SU-DHL-6 (cell line): ENCODE measurements around the gene GAB2.

ENCODE experiments used
- H2AFZ ChIP-seq: fragments of 200-600 bp; sonication (generic); 2 replicates; pipeline ENCODE4 v1.6.1; 2014; ENCODE audit warnings: low read depth, mild to moderate bottlenecking, moderate library complexity, mixed read lengths, antibody characterized with exemption, low read length; ENCODE audit not compliant: severe bottlenecking
- H3F3A ChIP-seq: fragments of 200-600 bp; shearing (Covaris generic); 2 replicates; pipeline ENCODE4 v1.6.0; 2016; ENCODE audit warnings: antibody characterized with exemption, mild to moderate bottlenecking; ENCODE audit not compliant: insufficient read depth
- H3K27ac ChIP-seq: fragments of 200-600 bp; sonication (generic); 2 replicates; pipeline ENCODE4 v1.5.1; 2016; ENCODE audit warnings: low read depth, mild to moderate bottlenecking, low read length, moderate library complexity, mixed read lengths
- H3K27me3 ChIP-seq: fragments of 200-600 bp; sonication (generic), shearing (Covaris generic); 2 replicates; pipeline ENCODE4 v1.6.0; 2014; ENCODE audit warnings: mild to moderate bottlenecking, low read length
- H3K36me3 ChIP-seq: fragments of 200-600 bp; sonication (generic); 2 replicates; pipeline ENCODE4 v1.6.1; 2014; ENCODE audit warnings: mild to moderate bottlenecking, low read length, mixed read lengths
- H3K4me2 ChIP-seq: fragments of 300-600, 200-600 bp; shearing (Covaris generic), sonication (generic); 2 replicates; pipeline ENCODE4 v1.6.0; 2014; ENCODE audit warnings: low read length, low read depth, mild to moderate bottlenecking; ENCODE audit not compliant: poor library complexity, severe bottlenecking
- H3K4me3 ChIP-seq: fragments of 200-600 bp; sonication (generic); 2 replicates; pipeline ENCODE4 v1.5.1; 2014; ENCODE audit warnings: antibody characterized with exemption, low read length, mild to moderate bottlenecking, mixed read lengths; ENCODE audit not compliant: insufficient read depth, poor library complexity, severe bottlenecking
- H3K79me2 ChIP-seq: fragments of 200-600 bp; sonication (generic); 2 replicates; pipeline ENCODE4 v1.6.1; 2014; ENCODE audit warnings: mild to moderate bottlenecking, low read length, moderate library complexity; ENCODE audit not compliant: insufficient read depth
- H3K9ac ChIP-seq: fragments of 200-600 bp; sonication (generic); 2 replicates; pipeline ENCODE4 v1.7.0; 2014; ENCODE audit warnings: mild to moderate bottlenecking, low read length
- H3K9me2 ChIP-seq: fragments of 200-600 bp; sonication (generic); replicated peaks from 2 replicates; pipeline ENCODE4 v1.6.1; 2014; ENCODE audit warnings: low read length; ENCODE audit not compliant: insufficient read depth
- H3K9me3 ChIP-seq: fragments of 200-600 bp; sonication (generic); 2 replicates; pipeline ENCODE4 v1.6.1; 2014; ENCODE audit warnings: low read length, mixed read lengths; ENCODE audit not compliant: insufficient read depth
- H4K20me1 ChIP-seq: fragments of 200-600 bp; sonication (generic); 2 replicates; pipeline ENCODE4 v1.6.1; 2014; ENCODE audit warnings: low read depth, mild to moderate bottlenecking, antibody characterized with exemption, low read length, moderate library complexity, mixed read lengths
- CTCF ChIP-seq: fragments of 200-600 bp; sonication (generic); IDR thresholded peaks from one replicate; pipeline ENCODE4 v1.5.1; 2017; ENCODE audit warnings: antibody characterized with exemption, mild to moderate bottlenecking, low read length, moderate library complexity; ENCODE audit not compliant: insufficient read depth, poor library complexity, severe bottlenecking
- EZH2phosphoT487 ChIP-seq: fragments of 200-600 bp; sonication (generic), shearing (Covaris generic); conservative IDR thresholded peaks from 2 replicates; pipeline ENCODE4 v1.6.1; 2018; ENCODE audit warnings: mild to moderate bottlenecking, antibody characterized with exemption, low read length, moderate library complexity, mixed read lengths

Gene GAB2

GRCh38 chr11:78420255-78420764, 2.7 kb upstream of the GAB2 start:
- no peaks in the 10 kb centered on the region for H3K9me3 ChIP-seq
- H4K20me1 ChIP-seq: no peaks in the 10 kb centered on the region
- H3K9ac ChIP-seq: no peak overlapping the region
- no peak for TF ChIP-seq EZH2phosphoT487
- peak; percentile 60 for TF ChIP-seq CTCF
- no peaks in the 10 kb centered on the region for H3K36me3 ChIP-seq
- H2AFZ ChIP-seq: no peak overlapping the region
- H3K27ac ChIP-seq: no peak overlapping the region
- no peaks in the 10 kb centered on the region for H3K79me2 ChIP-seq
- H3F3A ChIP-seq: peaks cover 2% of the 10 kb centered on the region; the same call in 1 of the 2 replicates
- H3K4me2 ChIP-seq: no peak overlapping the region
- H3K9me2 ChIP-seq: no peaks in the 10 kb centered on the region
- no peaks in the 10 kb centered on the region for H3K27me3 ChIP-seq
- no peak overlapping the region for H3K4me3 ChIP-seq

- no peaks in the 10 kb centered on the region for H3K9me2 ChIP-seq
- no peak overlapping the region for H3K4me2 ChIP-seq
- H3F3A ChIP-seq: peaks cover 5% of the 10 kb centered on the region; the same call in 1 of the 2 replicates
- H3K9ac ChIP-seq: no peak overlapping the region
- no peak overlapping the region for H3K27ac ChIP-seq
- no peaks in the 10 kb centered on the region for H3K27me3 ChIP-seq
- no peak overlapping the region for H2AFZ ChIP-seq
- H3K79me2 ChIP-seq: no peaks in the 10 kb centered on the region
- no peaks in the 10 kb centered on the region for H4K20me1 ChIP-seq
- H3K9me3 ChIP-seq: no peaks in the 10 kb centered on the region
- H3K4me3 ChIP-seq: no peak overlapping the region
- no peaks in the 10 kb centered on the region for H3K36me3 ChIP-seq
- TF ChIP-seq EZH2phosphoT487 (no peak), CTCF (no peak)
Measured at GRCh38 chr11:78419327-78419726, 1.7 kb upstream of the GAB2 start.

- no peaks in the 10 kb centered on the region for H4K20me1 ChIP-seq
- H3K36me3 ChIP-seq: no peaks in the 10 kb centered on the region
- no peaks in the 10 kb centered on the region for H3K79me2 ChIP-seq
- H3K9me2 ChIP-seq: no peaks in the 10 kb centered on the region
- H3F3A ChIP-seq: peaks cover 5% of the 10 kb centered on the region; the same call in 1 of the 2 replicates
- H3K27me3 ChIP-seq: no peaks in the 10 kb centered on the region
- no peak overlapping the region for H3K27ac ChIP-seq
- TF ChIP-seq EZH2phosphoT487: no peak
- no peak for TF ChIP-seq CTCF
- H2AFZ ChIP-seq: peak overlapping the region; percentile 91
- H3K9me3 ChIP-seq: no peaks in the 10 kb centered on the region
- peak overlapping the region; percentile 71; the same call in 1 of the 2 replicates for H3K9ac ChIP-seq
- peak overlapping the region; percentile 75 for H3K4me3 ChIP-seq
- H3K4me2 ChIP-seq: peak overlapping the region; percentile 67
Measured at GRCh38 chr11:78418584-78419211, 1.1 kb upstream of the GAB2 start.
